GM12873 (cell line): ENCODE results near the gene UBALD2.

Experiments used
- TF ChIP-seq, protein P1 (sequence below): IDR thresholded peaks from 2 replicates; pipeline ENCODE4 v1.5.1; 2012; ENCODE audit warnings: low read depth, mild to moderate bottlenecking, moderate library complexity, low read length, control low read depth; ENCODE audit not compliant: insufficient read depth; ENCODE audit errors: missing control alignments

Gene UBALD2

DNA sequence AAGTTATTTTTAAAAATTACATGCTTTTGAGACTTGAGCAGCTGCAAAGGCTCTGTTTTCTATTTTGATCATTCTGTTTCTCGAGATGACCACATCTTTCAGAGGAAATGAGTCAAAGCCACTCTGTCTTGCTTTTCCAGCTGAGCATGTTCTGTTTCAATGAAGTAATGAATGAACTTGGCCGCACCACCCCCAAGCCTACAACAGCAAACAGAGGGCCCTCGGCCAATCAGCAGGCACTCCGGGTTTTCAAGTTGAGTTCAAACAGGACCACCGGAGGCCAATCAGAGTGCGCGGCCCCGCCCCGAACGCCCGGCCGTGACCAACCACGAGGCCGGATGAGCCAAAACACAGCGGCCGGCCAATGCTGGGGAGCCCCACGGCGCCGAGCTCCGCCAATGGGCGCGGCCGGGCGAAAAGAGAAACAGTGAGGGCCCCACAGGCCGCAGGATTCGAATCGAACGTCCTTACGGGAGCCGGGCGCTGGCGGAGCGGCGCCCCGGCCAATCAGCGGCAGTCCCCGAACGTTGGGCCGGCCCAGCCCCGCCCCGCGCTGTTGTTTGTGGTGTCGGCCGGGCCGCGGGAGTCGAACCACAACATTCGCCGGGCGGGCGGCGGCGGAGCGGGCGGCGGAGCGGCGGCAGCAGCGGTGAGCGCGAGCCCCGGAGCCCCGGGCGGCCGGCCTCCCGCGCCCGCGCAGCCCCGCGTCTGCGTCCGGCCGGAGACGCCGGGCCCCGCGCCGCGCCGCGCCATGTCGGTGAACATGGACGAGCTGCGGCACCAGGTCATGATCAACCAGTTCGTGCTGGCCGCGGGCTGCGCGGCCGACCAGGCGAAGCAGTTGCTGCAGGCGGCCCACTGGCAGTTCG, at the start of gene UBALD2:
Gene UBALD2 (plus strand): TSS at position 594 of the 869 bp plus-strand sequence. CDS start 158 bp downstream, at position 752.
- TF ChIP-seq, protein P1, sequence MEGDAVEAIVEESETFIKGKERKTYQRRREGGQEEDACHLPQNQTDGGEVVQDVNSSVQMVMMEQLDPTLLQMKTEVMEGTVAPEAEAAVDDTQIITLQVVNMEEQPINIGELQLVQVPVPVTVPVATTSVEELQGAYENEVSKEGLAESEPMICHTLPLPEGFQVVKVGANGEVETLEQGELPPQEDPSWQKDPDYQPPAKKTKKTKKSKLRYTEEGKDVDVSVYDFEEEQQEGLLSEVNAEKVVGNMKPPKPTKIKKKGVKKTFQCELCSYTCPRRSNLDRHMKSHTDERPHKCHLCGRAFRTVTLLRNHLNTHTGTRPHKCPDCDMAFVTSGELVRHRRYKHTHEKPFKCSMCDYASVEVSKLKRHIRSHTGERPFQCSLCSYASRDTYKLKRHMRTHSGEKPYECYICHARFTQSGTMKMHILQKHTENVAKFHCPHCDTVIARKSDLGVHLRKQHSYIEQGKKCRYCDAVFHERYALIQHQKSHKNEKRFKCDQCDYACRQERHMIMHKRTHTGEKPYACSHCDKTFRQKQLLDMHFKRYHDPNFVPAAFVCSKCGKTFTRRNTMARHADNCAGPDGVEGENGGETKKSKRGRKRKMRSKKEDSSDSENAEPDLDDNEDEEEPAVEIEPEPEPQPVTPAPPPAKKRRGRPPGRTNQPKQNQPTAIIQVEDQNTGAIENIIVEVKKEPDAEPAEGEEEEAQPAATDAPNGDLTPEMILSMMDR, result no peak

DNA sequence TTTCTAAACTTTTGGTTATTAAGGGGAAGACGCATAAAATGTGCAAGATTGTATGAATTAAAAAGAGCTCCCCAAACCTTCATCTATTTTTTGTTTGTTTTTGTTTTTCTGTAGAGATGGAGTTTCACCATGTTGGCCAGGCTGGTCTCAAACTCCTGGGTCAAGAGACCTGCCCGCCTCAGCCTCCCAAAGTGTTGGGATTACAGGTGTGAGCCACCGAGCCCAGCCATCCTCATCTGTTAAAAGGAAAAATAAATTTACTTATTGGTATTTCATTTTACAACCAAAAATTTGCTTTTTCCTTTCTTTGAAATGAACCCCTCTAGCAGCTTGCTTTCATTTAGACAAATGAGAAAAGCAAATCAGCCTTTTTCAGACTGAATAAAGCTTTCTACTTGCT, 48.1 kb upstream of the UBALD2 start:
- TF ChIP-seq, protein P1, result no peak

DNA sequence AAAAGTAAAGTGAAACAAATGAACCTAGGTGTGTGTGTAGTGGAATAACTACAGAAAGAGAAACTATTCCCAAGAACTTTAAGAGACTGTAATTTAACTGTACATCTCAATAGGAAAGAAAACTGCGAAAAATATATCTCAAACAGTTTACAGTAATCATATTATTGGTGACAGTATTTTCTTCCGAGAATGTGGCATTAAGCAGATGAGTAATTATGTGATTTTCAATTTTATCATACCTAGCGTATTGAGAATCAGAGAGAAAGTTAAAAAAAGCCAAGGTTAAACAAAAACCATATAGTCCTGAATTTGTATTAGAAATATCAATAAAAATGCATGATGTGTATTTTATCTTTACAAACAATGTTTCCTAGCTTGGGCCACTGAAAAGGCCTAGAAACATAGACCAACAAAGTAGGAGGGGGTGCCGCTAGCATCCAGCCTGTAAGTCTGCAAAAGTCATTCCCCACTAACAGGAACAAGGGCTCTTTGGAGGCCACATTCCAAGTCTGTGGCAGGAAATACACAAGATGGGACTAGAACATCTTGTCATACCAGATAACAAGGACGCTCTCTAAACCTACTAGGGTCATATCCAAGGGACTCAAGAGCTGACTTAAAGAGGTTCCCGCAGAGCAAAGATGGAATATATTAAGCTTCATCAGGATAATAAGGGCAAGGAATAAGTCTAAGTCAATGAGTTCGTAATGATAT, 45.3 kb upstream of the UBALD2 start:
- TF ChIP-seq, protein P1, result no peak

DNA sequence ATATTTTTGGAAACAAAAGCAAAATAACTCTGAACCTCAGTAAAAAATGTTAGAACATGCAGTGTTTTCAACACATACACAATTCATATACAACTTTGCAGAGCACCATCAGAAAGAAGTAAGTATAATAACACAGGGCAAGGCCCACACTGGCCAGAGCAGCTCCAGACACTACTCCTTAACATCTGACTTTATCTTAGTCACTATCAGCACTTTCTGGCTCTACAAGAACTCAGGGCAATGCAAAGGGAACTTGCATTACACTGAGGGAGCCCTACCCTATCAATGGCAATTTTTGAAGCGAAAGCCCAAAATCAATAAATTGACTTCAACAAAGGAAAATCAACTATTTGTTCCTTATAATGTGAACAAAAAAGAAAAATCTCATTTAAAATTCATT, 41.3 kb upstream of the UBALD2 start:
- TF ChIP-seq, protein P1, result no peak

DNA sequence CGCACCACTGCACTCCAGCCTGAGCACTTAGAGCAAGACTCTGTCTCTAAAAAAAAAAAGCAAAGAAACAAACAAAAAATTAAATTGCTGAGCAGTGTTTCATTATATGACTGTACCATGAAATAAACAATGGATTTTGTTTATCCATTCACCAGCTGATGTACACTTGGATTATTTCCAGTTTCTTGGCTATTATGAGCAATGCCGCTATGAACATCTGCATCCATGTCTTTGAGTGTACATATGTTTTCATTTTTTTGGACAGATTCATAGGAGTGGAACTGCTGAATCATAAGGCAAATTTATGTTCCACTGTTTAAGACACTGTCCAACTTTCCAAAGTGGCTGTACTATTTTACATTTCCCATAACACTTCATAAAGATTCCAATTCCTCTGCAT, 32.8 kb upstream of the UBALD2 start:
- TF ChIP-seq, protein P1, result no peak

DNA sequence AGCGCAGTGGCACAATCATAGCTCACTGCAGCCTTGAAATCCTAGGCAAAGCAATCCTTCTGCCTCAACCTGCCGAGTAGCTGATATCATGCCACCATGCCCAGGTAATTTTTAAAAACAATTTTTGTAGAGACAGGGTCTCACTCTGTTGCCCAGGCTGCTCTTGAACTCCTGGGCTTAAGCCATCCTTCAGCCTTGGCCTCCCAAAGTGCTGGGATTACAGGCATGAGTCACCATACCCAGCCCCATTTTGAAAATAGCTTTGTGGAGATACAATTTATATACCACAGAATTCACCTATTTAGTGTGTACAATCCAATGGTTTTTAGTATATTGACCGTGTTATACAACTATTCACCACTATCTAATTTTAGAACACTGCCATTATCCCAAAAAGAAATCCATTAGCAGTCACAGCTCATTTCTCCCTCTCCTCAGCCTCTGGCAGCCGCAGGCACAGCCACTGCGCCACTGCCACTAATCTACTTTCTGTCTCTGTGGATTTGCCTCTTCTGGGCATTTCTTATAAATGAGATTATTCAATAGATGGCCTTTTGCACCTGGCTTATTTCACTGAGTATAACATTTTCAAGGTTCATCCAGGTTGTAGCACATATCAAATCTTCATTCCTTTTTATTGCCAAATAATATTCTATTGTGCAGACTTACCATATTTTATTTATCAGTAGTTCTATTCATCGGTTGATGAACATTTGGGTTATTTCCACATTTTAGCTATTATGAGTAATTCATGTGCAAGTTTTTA, 31.4 kb upstream of the UBALD2 start:
- TF ChIP-seq, protein P1, result no peak

DNA sequence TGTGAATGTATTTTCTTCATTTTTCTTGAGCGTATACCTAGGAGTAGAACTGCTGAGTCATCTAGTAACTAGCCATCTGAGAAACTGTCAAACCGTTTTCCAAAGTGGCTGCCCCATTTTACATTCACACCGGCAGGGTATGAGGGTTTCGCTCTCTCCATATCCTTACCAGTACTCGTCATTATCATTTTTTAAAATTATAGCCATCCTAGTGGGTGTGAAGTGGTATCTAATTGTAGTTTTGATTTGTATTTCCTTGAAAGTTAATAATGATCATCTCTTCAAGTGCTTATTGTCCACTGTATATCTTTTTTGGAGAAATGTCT, 30.8 kb upstream of the UBALD2 start:
- TF ChIP-seq, protein P1, result no peak
